Brain microvascular endothelial cell (primary cell): ENCODE measurements around the gene KEL.

Experiments
- DNase-seq: peaks from one replicate; pipeline ENCODE4 v3.0.0-alpha.2; 2020
- H3K27ac ChIP-seq: fragments of 250-450 bp; sonication (Bioruptor Pico); 2 replicates; pipeline ENCODE4 v1.5.1; 2020; ENCODE audit warnings: mild to moderate bottlenecking, moderate library complexity
- H3K27me3 ChIP-seq: fragments of 250-450 bp; sonication (Bioruptor Pico); replicated peaks from 2 replicates; pipeline ENCODE4 v1.5.1; 2020; ENCODE audit warnings: mild to moderate bottlenecking
- H3K36me3 ChIP-seq: fragments of 250-450 bp; sonication (Bioruptor Pico); replicated peaks from 2 replicates; pipeline ENCODE4 v1.5.1; 2020; ENCODE audit warnings: mild to moderate bottlenecking
- H3K4me3 ChIP-seq: 2 replicates; pipeline ENCODE4 v1.5.1; 2011; ENCODE audit warnings: low read depth, mild to moderate bottlenecking, control low read depth, low read length, moderate library complexity
- CTCF ChIP-seq: IDR thresholded peaks from 2 replicates; pipeline ENCODE4 v1.5.1; 2011; ENCODE audit warnings: low read depth, mild to moderate bottlenecking, moderate library complexity, low read length, control low read depth, inconsistent platforms; ENCODE audit errors: missing control alignments
- in situ Hi-C: cut with HindIII; loops from 2 replicates; pipeline ENCODE4 v1.10.0; 2017; ENCODE audit warnings: low sequenced_read_pairs, low pct_ligation_motif_present

Gene KEL

GRCh38 chr7:142933624-142934023 is 28.5 kb downstream of the KEL start, which contains the start of gene TRPV5:
Gene TRPV5 (minus strand): TSS chr7:142933746. CDS start chr7:142933459, 287 bp downstream.
- Histone ChIP-seq H3K27ac (no peak within 1 kb of the TSS), H3K36me3 (no peaks in the 10 kb centered on the region)
- in situ Hi-C loops = no loop called here

GRCh38 chr7:142933092-142933475 is 29.1 kb downstream of the KEL start:
- in situ Hi-C loops = no loop called here
- H3K27me3 ChIP-seq = no peaks in the 10 kb centered on the region
- DNase-seq = no peak
- H3K36me3 ChIP-seq = no peaks in the 10 kb centered on the region
- no peak for TF ChIP-seq CTCF
- no peak overlapping the region for H3K4me3 ChIP-seq
- no peak overlapping the region for H3K27ac ChIP-seq

More at GRCh38 chr7:142933624-142934023, 28.5 kb downstream of the KEL start, which contains the start of gene TRPV5:
- TF ChIP-seq CTCF = no peak
- no peak for DNase-seq
- Histone ChIP-seq H3K27me3 (no peaks in the 10 kb centered on the region), H3K4me3 (no peak within 1 kb of the TSS)

- H3K36me3 ChIP-seq = no peaks in the 10 kb centered on the region
- no peak overlapping the region for H3K27ac ChIP-seq
- no peaks in the 10 kb centered on the region for H3K27me3 ChIP-seq
- H3K4me3 ChIP-seq = no peak overlapping the region
- no peak for DNase-seq
- in situ Hi-C loops = no loop called here
- TF ChIP-seq CTCF = no peak
These were observed 29.6 kb downstream of the KEL start for GRCh38 chr7:142932386-142933091.

- no peaks in the 10 kb centered on the region for H3K27me3 ChIP-seq
- no peak overlapping the region for H3K4me3 ChIP-seq
- DNase-seq = no peak
- in situ Hi-C loops = no loop called here
- no peak for TF ChIP-seq CTCF
- no peak overlapping the region for H3K27ac ChIP-seq
- H3K36me3 ChIP-seq = no peaks in the 10 kb centered on the region
These were observed 31.9 kb downstream of the KEL start for GRCh38 chr7:142930126-142930730.

- TF ChIP-seq CTCF = no peak
- no peak overlapping the region for H3K27ac ChIP-seq
- DNase-seq = no peak
- in situ Hi-C loops = no loop called here
- no peaks in the 10 kb centered on the region for H3K36me3 ChIP-seq
- no peak overlapping the region for H3K4me3 ChIP-seq
- H3K27me3 ChIP-seq = no peaks in the 10 kb centered on the region
These were observed 34.2 kb downstream of the KEL start for GRCh38 chr7:142927949-142928348.
